Activated naive CD4-positive, alpha-beta T cell treated with anti-CD3 and anti-CD28 coated beads, Interleukin-2, amount 50 U/mL, for 24 hours (primary cell): ENCODE results near the gene PDHB.

Experiments
- H3K27ac Mint-ChIP-seq: one replicate; pipeline ENCODE4 v1.8.0; 2021; ENCODE audit warnings: mild to moderate bottlenecking, mixed read lengths
- H3K27me3 Mint-ChIP-seq: one replicate; pipeline ENCODE4 v1.8.0; 2021; ENCODE audit warnings: mixed read lengths
- H3K36me3 Mint-ChIP-seq: one replicate; pipeline ENCODE4 v1.8.0; 2021; ENCODE audit warnings: mixed read lengths
- H3K4me1 Mint-ChIP-seq: one replicate; pipeline ENCODE4 v1.8.0; 2021; ENCODE audit warnings: mixed read lengths
- H3K4me3 Mint-ChIP-seq: one replicate; pipeline ENCODE4 v1.8.0; 2021; ENCODE audit warnings: mild to moderate bottlenecking, mixed read lengths
- H3K9me3 Mint-ChIP-seq: one replicate; pipeline ENCODE4 v1.8.0; 2021; ENCODE audit warnings: mixed read lengths

PDHB gene

GRCh38 chr3:58433400-58434167, at the start of gene PDHB:
Gene PDHB (minus strand): TSS chr3:58433832. CDS start chr3:58433809, 23 bp downstream.
- peak within 1 kb of the TSS; percentile 98 for H3K27ac Mint-ChIP-seq
- no peaks in the 10 kb centered on the region for H3K27me3 Mint-ChIP-seq
- peaks cover 27% of the 10 kb centered on the region for H3K4me1 Mint-ChIP-seq
- H3K36me3 Mint-ChIP-seq: peaks cover 6% of the 10 kb centered on the region
- no peaks in the 10 kb centered on the region for H3K9me3 Mint-ChIP-seq
- H3K4me3 Mint-ChIP-seq: peak within 1 kb of the TSS; percentile 98

- Mint-ChIP-seq H3K27ac (no peak overlapping the region), H3K36me3 (no peaks in the 10 kb centered on the region), H3K4me1 (no peaks in the 10 kb centered on the region), H3K9me3 (no peaks in the 10 kb centered on the region), H3K27me3 (no peaks in the 10 kb centered on the region), H3K4me3 (no peak overlapping the region)
These were observed 49.4 kb upstream of the PDHB start for GRCh38 chr3:58482917-58483636.

GRCh38 chr3:58480309-58480708, 46.7 kb upstream of the PDHB start:
- H3K9me3 Mint-ChIP-seq: no peaks in the 10 kb centered on the region
- no peak overlapping the region for H3K4me3 Mint-ChIP-seq
- no peaks in the 10 kb centered on the region for H3K36me3 Mint-ChIP-seq
- H3K27me3 Mint-ChIP-seq: no peaks in the 10 kb centered on the region
- no peaks in the 10 kb centered on the region for H3K4me1 Mint-ChIP-seq
- H3K27ac Mint-ChIP-seq: no peak overlapping the region

- H3K9me3 Mint-ChIP-seq: no peaks in the 10 kb centered on the region
These were observed 45.1 kb upstream of the PDHB start for GRCh38 chr3:58478781-58479180.

GRCh38 chr3:58474967-58475578, 41.4 kb upstream of the PDHB start:
- Mint-ChIP-seq H3K4me3 (no peak overlapping the region), H3K36me3 (no peaks in the 10 kb centered on the region), H3K9me3 (no peaks in the 10 kb centered on the region), H3K27ac (no peak overlapping the region), H3K27me3 (no peaks in the 10 kb centered on the region), H3K4me1 (peaks cover 20% of the 10 kb centered on the region)

More at GRCh38 chr3:58478781-58479180, 45.1 kb upstream of the PDHB start:
- peaks cover 4% of the 10 kb centered on the region for H3K4me1 Mint-ChIP-seq
- H3K27me3 Mint-ChIP-seq: no peaks in the 10 kb centered on the region
- no peaks in the 10 kb centered on the region for H3K36me3 Mint-ChIP-seq
- H3K4me3 Mint-ChIP-seq: no peak overlapping the region
- no peak overlapping the region for H3K27ac Mint-ChIP-seq

- peak overlapping the region; percentile 31 for H3K27ac Mint-ChIP-seq
- H3K4me3 Mint-ChIP-seq: no peak overlapping the region
- no peaks in the 10 kb centered on the region for H3K36me3 Mint-ChIP-seq
- peaks cover 20% of the 10 kb centered on the region for H3K4me1 Mint-ChIP-seq
- H3K9me3 Mint-ChIP-seq: no peaks in the 10 kb centered on the region
- H3K27me3 Mint-ChIP-seq: no peaks in the 10 kb centered on the region
These were observed 40.8 kb upstream of the PDHB start for GRCh38 chr3:58474348-58474911.

GRCh38 chr3:58473275-58473674, 39.6 kb upstream of the PDHB start:
- no peak overlapping the region for H3K27ac Mint-ChIP-seq
- H3K4me1 Mint-ChIP-seq: peaks cover 20% of the 10 kb centered on the region
- no peaks in the 10 kb centered on the region for H3K9me3 Mint-ChIP-seq
- no peak overlapping the region for H3K4me3 Mint-ChIP-seq
- no peaks in the 10 kb centered on the region for H3K27me3 Mint-ChIP-seq
- H3K36me3 Mint-ChIP-seq: no peaks in the 10 kb centered on the region

- Mint-ChIP-seq H3K9me3 (no peaks in the 10 kb centered on the region), H3K36me3 (no peaks in the 10 kb centered on the region), H3K27me3 (no peaks in the 10 kb centered on the region), H3K27ac (no peak overlapping the region), H3K4me3 (no peak overlapping the region), H3K4me1 (peaks cover 20% of the 10 kb centered on the region)
These were observed 37.6 kb upstream of the PDHB start for GRCh38 chr3:58471025-58471887.

GRCh38 chr3:58470363-58471024, 36.9 kb upstream of the PDHB start:
- Mint-ChIP-seq H3K27me3 (no peaks in the 10 kb centered on the region), H3K36me3 (no peaks in the 10 kb centered on the region), H3K27ac (no peak overlapping the region), H3K9me3 (no peaks in the 10 kb centered on the region), H3K4me3 (no peak overlapping the region), H3K4me1 (peaks cover 22% of the 10 kb centered on the region)

- Mint-ChIP-seq H3K4me3 (no peak overlapping the region), H3K9me3 (no peaks in the 10 kb centered on the region), H3K27ac (no peak overlapping the region), H3K4me1 (peaks cover 21% of the 10 kb centered on the region), H3K27me3 (no peaks in the 10 kb centered on the region), H3K36me3 (no peaks in the 10 kb centered on the region)
These were observed 35.5 kb upstream of the PDHB start for GRCh38 chr3:58469096-58469495.

- Mint-ChIP-seq H3K4me1 (peaks cover 30% of the 10 kb centered on the region), H3K27me3 (no peaks in the 10 kb centered on the region), H3K36me3 (no peaks in the 10 kb centered on the region), H3K27ac (no peak overlapping the region), H3K9me3 (no peaks in the 10 kb centered on the region), H3K4me3 (no peak overlapping the region)
These were observed 33.4 kb upstream of the PDHB start for GRCh38 chr3:58466899-58467563.

- no peaks in the 10 kb centered on the region for H3K36me3 Mint-ChIP-seq
- H3K9me3 Mint-ChIP-seq: no peaks in the 10 kb centered on the region
- H3K4me3 Mint-ChIP-seq: no peak overlapping the region
- peaks cover 16% of the 10 kb centered on the region for H3K4me1 Mint-ChIP-seq
- H3K27me3 Mint-ChIP-seq: no peaks in the 10 kb centered on the region
- no peak overlapping the region for H3K27ac Mint-ChIP-seq
These were observed 31.2 kb upstream of the PDHB start for GRCh38 chr3:58464866-58465265.

GRCh38 chr3:58463942-58464271, 30.3 kb upstream of the PDHB start:
- Mint-ChIP-seq H3K36me3 (no peaks in the 10 kb centered on the region), H3K9me3 (no peaks in the 10 kb centered on the region), H3K27ac (no peak overlapping the region), H3K27me3 (no peaks in the 10 kb centered on the region), H3K4me1 (peaks cover 16% of the 10 kb centered on the region), H3K4me3 (peak overlapping the region; percentile 17)

GRCh38 chr3:58463181-58463941, 29.7 kb upstream of the PDHB start:
- H3K9me3 Mint-ChIP-seq: no peaks in the 10 kb centered on the region
- peak overlapping the region; percentile 17 for H3K4me3 Mint-ChIP-seq
- peaks cover 16% of the 10 kb centered on the region for H3K4me1 Mint-ChIP-seq
- no peak overlapping the region for H3K27ac Mint-ChIP-seq
- H3K36me3 Mint-ChIP-seq: no peaks in the 10 kb centered on the region
- no peaks in the 10 kb centered on the region for H3K27me3 Mint-ChIP-seq
